ENCODE data around the gene GABBR2. TPM values are rescaled to one million over a fixed set of nuclear protein-coding genes. Genes with fewer than 3 reads are reported as not detected.

GABBR2 gene
- total and polyA plus RNA-seq, 2 of the 8 experiments (the other 6 are each of a cell fraction or from before 2014, with no cell fraction given), result 0.50 to 1.2 TPM

DNA sequence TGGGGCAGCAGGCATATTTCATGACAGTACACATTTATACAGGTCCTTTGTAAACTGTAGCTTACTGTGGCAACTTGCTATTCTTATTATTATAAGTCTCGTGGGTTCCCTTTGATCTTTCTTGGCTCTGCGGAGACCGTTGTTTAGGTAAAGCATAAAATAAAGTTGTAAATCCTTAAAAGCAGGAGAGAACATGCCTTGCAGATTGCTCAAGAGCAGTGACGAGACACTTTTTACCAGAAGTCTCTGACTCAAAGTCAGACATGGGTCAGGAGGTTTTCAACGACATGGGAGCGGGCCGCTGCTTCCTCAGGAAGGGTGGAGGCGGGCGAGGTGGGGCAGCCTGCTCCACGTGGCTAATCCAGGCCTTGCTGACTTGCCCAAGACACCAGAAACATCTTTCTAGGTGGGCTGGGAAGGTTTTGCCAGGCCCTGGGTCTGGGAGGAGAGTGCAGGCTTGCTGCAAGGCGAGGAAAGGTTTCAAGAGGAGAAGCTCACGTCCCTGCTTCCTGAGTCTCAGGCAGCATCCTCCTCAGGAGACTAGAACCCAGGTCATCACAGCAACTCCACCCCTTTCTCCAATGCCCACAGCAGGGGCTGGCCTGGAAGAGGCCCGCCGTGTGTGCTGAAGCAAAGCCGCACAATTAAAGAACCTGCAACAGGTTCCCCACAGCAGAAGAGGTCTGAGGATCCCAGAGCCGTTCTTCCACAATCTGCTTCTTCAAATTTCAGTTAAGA lies 459.8 kb downstream of the GABBR2 start (continued):
- TF ChIP-seq RXRA (IDR thresholded peaks at IDR 0.05; ENCODE audit: insufficient read depth, low read depth, low read length) (no peak), HDAC6 (IDR thresholded peaks at IDR 0.05; ENCODE audit: low read depth, low read length) (no peak), KDM5A (IDR thresholded peaks at IDR 0.05; ENCODE audit: low read length) (no peak), JUN (IDR thresholded peaks at IDR 0.05; ENCODE audit: low read depth, low read length) (no peak), JUND (IDR thresholded peaks at IDR 0.05; ENCODE audit: low read length) (no peak)

All from H1 (cell line).